ENCODE results near the gene CXXC5. TPM values are rescaled to one million over a fixed set of nuclear protein-coding genes. Genes with fewer than 3 reads are reported as not detected.

CXXC5 gene
- total RNA-seq, 1 experiment from 2014 or later = 92.3 TPM

DNA sequence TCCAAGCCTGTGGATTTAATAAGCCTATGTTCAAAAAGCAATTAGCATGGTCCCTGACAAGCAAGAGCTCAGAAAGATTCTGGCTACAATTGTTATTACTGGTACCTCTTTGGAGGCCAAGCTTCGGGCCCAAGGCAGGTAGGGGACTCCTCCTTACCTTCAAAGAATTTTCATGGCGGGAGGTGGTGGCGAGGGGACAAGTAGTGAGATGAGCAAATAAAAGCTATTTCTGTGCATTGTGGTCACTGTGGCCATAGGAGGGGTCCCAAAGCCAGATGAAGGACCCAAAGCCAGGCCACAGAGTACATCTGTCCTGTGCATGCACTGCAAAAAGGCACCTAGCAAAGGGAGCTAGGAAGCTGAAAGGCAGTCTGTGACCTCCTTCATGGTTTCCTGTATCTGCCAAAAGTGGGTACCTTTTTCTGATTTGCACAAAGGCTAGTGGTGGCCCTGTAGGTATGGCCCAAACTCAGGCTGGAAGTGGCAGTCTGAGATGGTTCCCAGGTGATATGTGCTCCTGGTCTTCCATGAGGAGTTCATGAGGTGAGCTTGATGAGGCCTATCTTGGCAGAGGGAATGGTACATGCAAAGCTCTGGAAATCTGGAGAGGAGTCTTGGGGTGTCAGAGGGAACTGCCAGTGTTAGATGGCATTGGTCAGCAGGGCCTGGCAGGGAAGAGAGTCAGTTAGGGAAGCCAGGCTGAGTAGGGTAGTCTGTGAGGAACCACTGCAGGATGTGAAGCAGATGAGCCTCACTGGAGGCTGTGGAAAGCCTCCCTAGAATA is 3.3 kb upstream of the CXXC5 start:
- intact Hi-C loops (cut with micrococcal nuclease; ENCODE audit: unreplicated experiment) = loop anchor here (10.0 kb wide), 1 partner anchor 460 kb away; no protein-coding TSS in a partner anchor
- Mint-ChIP-seq H3K4me3 (ENCODE audit: unreplicated experiment) (peak overlapping the region; percentile 67), H3K9me3 (ENCODE audit: unreplicated experiment) (no peaks in the 10 kb centered on the region), H3K27me3 (ENCODE audit: insufficient read depth, unreplicated experiment) (no peaks in the 10 kb centered on the region), H3K27ac (ENCODE audit: unreplicated experiment) (peak overlapping the region; percentile 96), H3K36me3 (ENCODE audit: insufficient read depth, unreplicated experiment) (peaks cover 43% of the 10 kb centered on the region), H3K4me1 (ENCODE audit: low read depth, unreplicated experiment) (peaks cover 59% of the 10 kb centered on the region)
- TF ChIP-seq, protein P1, sequence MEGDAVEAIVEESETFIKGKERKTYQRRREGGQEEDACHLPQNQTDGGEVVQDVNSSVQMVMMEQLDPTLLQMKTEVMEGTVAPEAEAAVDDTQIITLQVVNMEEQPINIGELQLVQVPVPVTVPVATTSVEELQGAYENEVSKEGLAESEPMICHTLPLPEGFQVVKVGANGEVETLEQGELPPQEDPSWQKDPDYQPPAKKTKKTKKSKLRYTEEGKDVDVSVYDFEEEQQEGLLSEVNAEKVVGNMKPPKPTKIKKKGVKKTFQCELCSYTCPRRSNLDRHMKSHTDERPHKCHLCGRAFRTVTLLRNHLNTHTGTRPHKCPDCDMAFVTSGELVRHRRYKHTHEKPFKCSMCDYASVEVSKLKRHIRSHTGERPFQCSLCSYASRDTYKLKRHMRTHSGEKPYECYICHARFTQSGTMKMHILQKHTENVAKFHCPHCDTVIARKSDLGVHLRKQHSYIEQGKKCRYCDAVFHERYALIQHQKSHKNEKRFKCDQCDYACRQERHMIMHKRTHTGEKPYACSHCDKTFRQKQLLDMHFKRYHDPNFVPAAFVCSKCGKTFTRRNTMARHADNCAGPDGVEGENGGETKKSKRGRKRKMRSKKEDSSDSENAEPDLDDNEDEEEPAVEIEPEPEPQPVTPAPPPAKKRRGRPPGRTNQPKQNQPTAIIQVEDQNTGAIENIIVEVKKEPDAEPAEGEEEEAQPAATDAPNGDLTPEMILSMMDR (IDR thresholded peaks at IDR 0.05; ENCODE audit: insufficient read depth in 1 of 2, low read depth in 1 of 2, low read length in 1 of 2, severe bottlenecking in 1 of 2, unreplicated experiment in 1 of 2) = no peak
- BruUV-seq (replicated peaks) = no TSS peak
- peak in 1 of 2 experiments; percentile 19 for DNase-seq
- no peaks in the 10 kb centered on the region for H3K27me3 ChIP-seq (replicated peaks; ENCODE audit: control insufficient read depth, insufficient read depth, low read length)
- H3K4me3 ChIP-seq (ENCODE audit: low read depth, low read length) = no peak overlapping the region
- ChIA-PET CTCF (no interaction called here), POLR2A (no interaction called here)
- peaks cover 73% of the 10 kb centered on the region for H3K4me1 ChIP-seq
- H3K9me3 ChIP-seq = no peaks in the 10 kb centered on the region
- no peaks in the 10 kb centered on the region for H3K36me3 ChIP-seq (ENCODE audit: control insufficient read depth, insufficient read depth, low read length)

GRCh38 chr5:139645430-139645871 is 2.7 kb upstream of the CXXC5 start:
- H3K36me3 Mint-ChIP-seq (ENCODE audit: insufficient read depth, unreplicated experiment) = peaks cover 39% of the 10 kb centered on the region
- peaks cover 53% of the 10 kb centered on the region for H3K4me1 Mint-ChIP-seq (ENCODE audit: low read depth, unreplicated experiment)
- no peaks in the 10 kb centered on the region for H3K9me3 Mint-ChIP-seq (ENCODE audit: unreplicated experiment)
- no peaks in the 10 kb centered on the region for H3K27me3 Mint-ChIP-seq (ENCODE audit: insufficient read depth, unreplicated experiment)
- POLR2A ChIA-PET = no interaction called here
- intact Hi-C loops (cut with micrococcal nuclease; ENCODE audit: unreplicated experiment) = loop anchor here (10.0 kb wide), 1 partner anchor 459 kb away; no protein-coding TSS in a partner anchor
- BruUV-seq (replicated peaks) = no TSS peak
- H3K36me3 ChIP-seq (ENCODE audit: control insufficient read depth, insufficient read depth, low read length) = no peaks in the 10 kb centered on the region
- TF ChIP-seq, protein P1 (IDR thresholded peaks at IDR 0.05; ENCODE audit: insufficient read depth in 1 of 2, low read depth in 1 of 2, low read length in 1 of 2, severe bottlenecking in 1 of 2, unreplicated experiment in 1 of 2) = no peak
- peaks cover 66% of the 10 kb centered on the region for H3K4me1 ChIP-seq
- no peaks in the 10 kb centered on the region for H3K27me3 ChIP-seq (replicated peaks; ENCODE audit: control insufficient read depth, insufficient read depth, low read length)
- CTCF ChIA-PET = no interaction called here
- no peak overlapping the region for H3K4me3 Mint-ChIP-seq (ENCODE audit: unreplicated experiment)
- H3K27ac Mint-ChIP-seq (ENCODE audit: unreplicated experiment) = peak overlapping the region; percentile 96
- no peaks in the 10 kb centered on the region for H3K9me3 ChIP-seq
- DNase-seq = peak in 1 of 2 experiments; percentile 16
- no peak overlapping the region for H3K4me3 ChIP-seq (ENCODE audit: low read depth, low read length)

- peak overlapping the region; percentile 93 for H3K4me3 Mint-ChIP-seq (ENCODE audit: unreplicated experiment)
- Histone ChIP-seq H3K27me3 (replicated peaks; ENCODE audit: control insufficient read depth, insufficient read depth, low read length) (no peaks in the 10 kb centered on the region), H3K36me3 (ENCODE audit: control insufficient read depth, insufficient read depth, low read length) (no peaks in the 10 kb centered on the region), H3K9me3 (no peaks in the 10 kb centered on the region), H3K4me1 (peaks cover 60% of the 10 kb centered on the region), H3K4me3 (ENCODE audit: low read depth, low read length) (no peak overlapping the region)
- H3K9me3 Mint-ChIP-seq (ENCODE audit: unreplicated experiment) = no peaks in the 10 kb centered on the region
- H3K36me3 Mint-ChIP-seq (ENCODE audit: insufficient read depth, unreplicated experiment) = peaks cover 36% of the 10 kb centered on the region
- BruUV-seq (replicated peaks) = no TSS peak
- intact Hi-C loops (cut with micrococcal nuclease; ENCODE audit: unreplicated experiment) = loop anchor here (10.0 kb wide), 1 partner anchor 459 kb away; no protein-coding TSS in a partner anchor
- DNase-seq = no peak
- H3K27me3 Mint-ChIP-seq (ENCODE audit: insufficient read depth, unreplicated experiment) = no peaks in the 10 kb centered on the region
- CTCF ChIA-PET = no interaction called here
- POLR2A ChIA-PET = no interaction called here
- TF ChIP-seq, protein P1 (IDR thresholded peaks at IDR 0.05; ENCODE audit: insufficient read depth in 1 of 2, low read depth in 1 of 2, low read length in 1 of 2, severe bottlenecking in 1 of 2, unreplicated experiment in 1 of 2) = no peak
- peak overlapping the region; percentile 12 for H3K27ac Mint-ChIP-seq (ENCODE audit: unreplicated experiment)
- peaks cover 48% of the 10 kb centered on the region for H3K4me1 Mint-ChIP-seq (ENCODE audit: low read depth, unreplicated experiment)
Measured at GRCh38 chr5:139646111-139646510, 2.0 kb upstream of the CXXC5 start.

Data from Caco-2 (cell line).